Neural cell (in vitro differentiated cells): ENCODE data around the gene UCP1. TPM values are rescaled to one million over a fixed set of nuclear protein-coding genes. Genes with fewer than 3 reads are reported as not detected.

Experiments
- H2AFZ ChIP-seq: fragments of 200-600, 300-800 bp; sonication (generic), shearing (Covaris generic); 2 replicates; pipeline ENCODE4 v1.6.0; 2014; ENCODE audit warnings: low read depth, mild to moderate bottlenecking, antibody characterized with exemption, low read length, moderate library complexity
- H3F3A ChIP-seq: fragments of 200-600 bp; shearing (Covaris generic); 2 replicates; pipeline ENCODE4 v1.6.1; 2016; ENCODE audit warnings: mild to moderate bottlenecking, moderate library complexity, mixed read lengths, antibody characterized with exemption, low read length; ENCODE audit not compliant: insufficient read depth, poor library complexity, severe bottlenecking
- H3K27ac ChIP-seq: fragments of 200-600, 300-800 bp; sonication (generic), shearing (Covaris generic); 2 replicates; pipeline ENCODE4 v1.5.1; 2014; ENCODE audit warnings: mild to moderate bottlenecking, low read length, moderate library complexity
- H3K27me3 ChIP-seq: fragments of 300-800, 200-600 bp; sonication (generic), shearing (Covaris generic); 2 replicates; pipeline ENCODE4 v1.6.0; 2014; ENCODE audit warnings: mild to moderate bottlenecking, low read depth, low read length, moderate library complexity; ENCODE audit not compliant: insufficient read depth
- H3K36me3 ChIP-seq: fragments of 300-800, 200-600 bp; sonication (generic), shearing (Covaris generic); 2 replicates; pipeline ENCODE4 v1.5.1; 2014; ENCODE audit warnings: mild to moderate bottlenecking, antibody characterized with exemption, low read length, moderate library complexity; ENCODE audit not compliant: insufficient read depth
- H3K4me2 ChIP-seq: fragments of 300-800, 200-600 bp; sonication (generic), shearing (Covaris generic); 2 replicates; pipeline ENCODE4 v1.6.0; 2014; ENCODE audit warnings: mild to moderate bottlenecking, low read length
- H3K4me3 ChIP-seq: fragments of 300-800, 200-600 bp; sonication (generic), shearing (Covaris generic); 2 replicates; pipeline ENCODE4 v1.5.1; 2014; ENCODE audit warnings: mild to moderate bottlenecking, low read length, moderate library complexity
- H3K79me2 ChIP-seq: fragments of 200-600 bp; shearing (Covaris generic); replicated peaks from 2 replicates; pipeline ENCODE4 v1.6.0; 2014; ENCODE audit warnings: mild to moderate bottlenecking, low read length, moderate library complexity; ENCODE audit not compliant: insufficient read depth
- H3K9ac ChIP-seq: fragments of 300-800, 200-600 bp; sonication (generic), shearing (Covaris generic); 2 replicates; pipeline ENCODE4 v1.6.1; 2016; ENCODE audit warnings: mild to moderate bottlenecking, low read length, mixed read lengths
- H3K9me2 ChIP-seq: fragments of 200-600 bp; shearing (Covaris generic); 2 replicates; pipeline ENCODE4 v1.6.1; 2016; ENCODE audit warnings: mild to moderate bottlenecking, low read length, mixed read lengths; ENCODE audit not compliant: insufficient read depth
- H3K9me3 ChIP-seq: fragments of 200-600, 300-800 bp; sonication (generic), shearing (Covaris generic); 2 replicates; pipeline ENCODE4 v1.6.1; 2016; ENCODE audit warnings: mild to moderate bottlenecking, mixed run types, low read length, moderate library complexity, mixed read lengths
- H4K20me1 ChIP-seq: fragments of 200-600 bp; shearing (Covaris generic); 2 replicates; pipeline ENCODE4 v1.6.1; 2016; ENCODE audit warnings: mild to moderate bottlenecking, mixed run types; ENCODE audit not compliant: insufficient read depth
- EP300 ChIP-seq: fragments of 450-650 bp; conservative IDR thresholded peaks from 2 replicates; pipeline ENCODE4 v1.6.1; 2014; ENCODE audit warnings: antibody characterized with exemption, mild to moderate bottlenecking, moderate library complexity; ENCODE audit not compliant: poor library complexity, severe bottlenecking
- EZH2 ChIP-seq: fragments of 200-600, 300-800 bp; shearing (Covaris generic), sonication (generic); IDR thresholded peaks from 2 replicates; pipeline ENCODE4 v1.6.1; 2014; ENCODE audit warnings: antibody characterized with exemption, low read length, borderline replicate concordance, mild to moderate bottlenecking; ENCODE audit not compliant: insufficient read depth, poor library complexity, severe bottlenecking
- MXI1 ChIP-seq: fragments of 450-650 bp; conservative IDR thresholded peaks from 2 replicates; pipeline ENCODE4 v1.6.1; 2014; ENCODE audit warnings: antibody characterized with exemption, mild to moderate bottlenecking; ENCODE audit not compliant: poor library complexity, severe bottlenecking
- POLR2AphosphoS5 ChIP-seq: IDR thresholded peaks from 2 replicates; pipeline ENCODE4 v1.6.1; 2012
- RAD21 ChIP-seq: fragments of 450-650 bp; conservative IDR thresholded peaks from 2 replicates; pipeline ENCODE4 v1.6.1; 2014; ENCODE audit warnings: antibody characterized with exemption, mild to moderate bottlenecking, moderate library complexity
- SMC3 ChIP-seq: fragments of 450-650 bp; conservative IDR thresholded peaks from 2 replicates; pipeline ENCODE4 v1.6.1; 2014; ENCODE audit warnings: antibody characterized with exemption, mild to moderate bottlenecking, moderate library complexity; ENCODE audit not compliant: poor library complexity
- TAF1 ChIP-seq: IDR thresholded peaks from 2 replicates; pipeline ENCODE4 v1.6.1; 2012; ENCODE audit warnings: low read depth
- polyA plus RNA-seq: library from polyadenylated mRNA; depleted of rRNA; stranded (reverse); fragments of >200 nt; gene quantifications from 2 replicates; pipeline ENCODE4 v1.2.3, GENCODE V29; 2014
- TF ChIP-seq, protein P1 (sequence below): IDR thresholded peaks from 2 replicates; pipeline ENCODE4 v1.6.1; 2012; ENCODE audit warnings: borderline replicate concordance
- TF ChIP-seq, protein P2 (sequence below): fragments of 450-650 bp; IDR thresholded peaks from 2 replicates; pipeline ENCODE4 v1.5.1; 2014; ENCODE audit warnings: antibody characterized with exemption, mild to moderate bottlenecking, moderate library complexity; ENCODE audit not compliant: poor library complexity, severe bottlenecking

Gene UCP1
- polyA plus RNA-seq, 1 donor from 2014 or later, result not detected

DNA sequence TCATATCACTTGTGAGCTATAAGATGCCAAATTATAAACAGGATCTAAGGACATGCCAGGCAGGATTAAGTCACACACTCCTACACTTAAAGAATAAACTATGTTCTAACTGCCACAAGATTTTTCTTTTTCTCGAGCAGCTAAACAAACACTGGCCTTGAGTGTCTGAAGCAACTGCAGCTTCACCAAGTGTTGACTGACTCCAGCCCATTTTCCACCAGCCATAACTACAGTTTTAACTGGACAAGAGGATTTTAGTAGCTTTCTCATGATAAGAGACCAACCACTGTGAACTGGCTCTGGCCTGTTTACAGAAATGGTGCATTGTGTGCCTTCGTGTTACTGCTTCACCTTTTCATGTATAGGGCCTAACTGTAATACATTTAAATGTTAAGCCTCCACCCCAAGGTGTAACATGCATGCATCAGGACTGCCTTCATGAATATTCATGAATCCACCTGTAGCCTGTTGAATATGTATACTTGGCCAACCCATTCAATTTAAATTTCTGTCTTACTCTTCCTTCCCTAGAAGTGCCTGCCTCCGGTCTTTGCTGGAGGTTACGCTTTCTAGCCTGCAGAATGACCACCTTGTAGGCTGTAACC lies 10.8 kb downstream of the UCP1 start:
- Histone ChIP-seq H3K27me3 (no peaks in the 10 kb centered on the region), H3K27ac (no peak overlapping the region), H3F3A (no peaks in the 10 kb centered on the region), H3K79me2 (no peaks in the 10 kb centered on the region), H3K4me2 (no peak overlapping the region), H3K4me3 (no peak overlapping the region), H3K36me3 (no peaks in the 10 kb centered on the region), H3K9ac (no peak overlapping the region), H4K20me1 (no peaks in the 10 kb centered on the region), H3K9me2 (no peaks in the 10 kb centered on the region), H2AFZ (no peak overlapping the region), H3K9me3 (no peaks in the 10 kb centered on the region)
- TF ChIP-seq, protein P1, sequence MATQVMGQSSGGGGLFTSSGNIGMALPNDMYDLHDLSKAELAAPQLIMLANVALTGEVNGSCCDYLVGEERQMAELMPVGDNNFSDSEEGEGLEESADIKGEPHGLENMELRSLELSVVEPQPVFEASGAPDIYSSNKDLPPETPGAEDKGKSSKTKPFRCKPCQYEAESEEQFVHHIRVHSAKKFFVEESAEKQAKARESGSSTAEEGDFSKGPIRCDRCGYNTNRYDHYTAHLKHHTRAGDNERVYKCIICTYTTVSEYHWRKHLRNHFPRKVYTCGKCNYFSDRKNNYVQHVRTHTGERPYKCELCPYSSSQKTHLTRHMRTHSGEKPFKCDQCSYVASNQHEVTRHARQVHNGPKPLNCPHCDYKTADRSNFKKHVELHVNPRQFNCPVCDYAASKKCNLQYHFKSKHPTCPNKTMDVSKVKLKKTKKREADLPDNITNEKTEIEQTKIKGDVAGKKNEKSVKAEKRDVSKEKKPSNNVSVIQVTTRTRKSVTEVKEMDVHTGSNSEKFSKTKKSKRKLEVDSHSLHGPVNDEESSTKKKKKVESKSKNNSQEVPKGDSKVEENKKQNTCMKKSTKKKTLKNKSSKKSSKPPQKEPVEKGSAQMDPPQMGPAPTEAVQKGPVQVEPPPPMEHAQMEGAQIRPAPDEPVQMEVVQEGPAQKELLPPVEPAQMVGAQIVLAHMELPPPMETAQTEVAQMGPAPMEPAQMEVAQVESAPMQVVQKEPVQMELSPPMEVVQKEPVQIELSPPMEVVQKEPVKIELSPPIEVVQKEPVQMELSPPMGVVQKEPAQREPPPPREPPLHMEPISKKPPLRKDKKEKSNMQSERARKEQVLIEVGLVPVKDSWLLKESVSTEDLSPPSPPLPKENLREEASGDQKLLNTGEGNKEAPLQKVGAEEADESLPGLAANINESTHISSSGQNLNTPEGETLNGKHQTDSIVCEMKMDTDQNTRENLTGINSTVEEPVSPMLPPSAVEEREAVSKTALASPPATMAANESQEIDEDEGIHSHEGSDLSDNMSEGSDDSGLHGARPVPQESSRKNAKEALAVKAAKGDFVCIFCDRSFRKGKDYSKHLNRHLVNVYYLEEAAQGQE, result no peak
- TF ChIP-seq EZH2 (no peak), SMC3 (no peak), MXI1 (no peak), POLR2AphosphoS5 (no peak), TAF1 (no peak), RAD21 (no peak), EP300 (no peak)
- TF ChIP-seq, protein P2, sequence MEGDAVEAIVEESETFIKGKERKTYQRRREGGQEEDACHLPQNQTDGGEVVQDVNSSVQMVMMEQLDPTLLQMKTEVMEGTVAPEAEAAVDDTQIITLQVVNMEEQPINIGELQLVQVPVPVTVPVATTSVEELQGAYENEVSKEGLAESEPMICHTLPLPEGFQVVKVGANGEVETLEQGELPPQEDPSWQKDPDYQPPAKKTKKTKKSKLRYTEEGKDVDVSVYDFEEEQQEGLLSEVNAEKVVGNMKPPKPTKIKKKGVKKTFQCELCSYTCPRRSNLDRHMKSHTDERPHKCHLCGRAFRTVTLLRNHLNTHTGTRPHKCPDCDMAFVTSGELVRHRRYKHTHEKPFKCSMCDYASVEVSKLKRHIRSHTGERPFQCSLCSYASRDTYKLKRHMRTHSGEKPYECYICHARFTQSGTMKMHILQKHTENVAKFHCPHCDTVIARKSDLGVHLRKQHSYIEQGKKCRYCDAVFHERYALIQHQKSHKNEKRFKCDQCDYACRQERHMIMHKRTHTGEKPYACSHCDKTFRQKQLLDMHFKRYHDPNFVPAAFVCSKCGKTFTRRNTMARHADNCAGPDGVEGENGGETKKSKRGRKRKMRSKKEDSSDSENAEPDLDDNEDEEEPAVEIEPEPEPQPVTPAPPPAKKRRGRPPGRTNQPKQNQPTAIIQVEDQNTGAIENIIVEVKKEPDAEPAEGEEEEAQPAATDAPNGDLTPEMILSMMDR, result no peak

DNA sequence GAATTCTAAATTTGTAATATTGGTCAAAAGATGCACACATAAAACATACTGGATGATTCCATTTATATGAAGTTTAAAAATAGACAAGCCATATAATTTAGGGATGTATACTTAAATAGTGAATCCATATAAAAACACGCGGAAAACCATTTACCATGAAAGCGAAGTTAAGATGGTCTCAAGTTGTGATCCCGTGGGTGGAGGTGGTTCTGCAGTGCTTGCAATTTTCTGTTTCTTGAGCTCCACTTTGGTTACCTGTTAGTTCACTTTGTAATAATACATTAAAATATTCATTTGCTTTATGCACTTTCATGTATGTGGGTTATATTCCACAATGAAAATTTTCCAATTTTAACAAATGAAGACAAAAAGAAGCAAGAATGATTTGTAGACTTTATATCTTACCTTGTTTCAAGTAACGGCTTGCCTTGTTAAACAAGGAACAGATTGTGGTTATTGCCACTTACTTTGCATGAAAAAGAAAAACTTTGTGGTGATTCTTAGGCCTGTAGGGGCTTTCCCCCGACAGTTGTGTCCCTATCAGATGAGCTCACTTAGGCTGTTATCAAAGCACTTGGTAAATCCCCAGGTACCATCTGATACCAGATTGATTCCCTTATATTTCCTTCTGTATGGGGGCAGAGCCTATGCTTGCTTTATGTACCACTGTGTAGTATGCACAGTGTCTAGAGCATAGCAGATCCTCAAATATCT lies 12.2 kb downstream of the UCP1 start:
- no peaks in the 10 kb centered on the region for H3K36me3 ChIP-seq
- H3K27ac ChIP-seq, result no peak overlapping the region
- H3F3A ChIP-seq, result no peaks in the 10 kb centered on the region
- H3K79me2 ChIP-seq, result no peaks in the 10 kb centered on the region
- TF ChIP-seq EZH2, result no peak
- TF ChIP-seq RAD21, result no peak
- TF ChIP-seq, protein P2, result no peak
- no peak for TF ChIP-seq SMC3
- TF ChIP-seq TAF1, result no peak
- no peak for TF ChIP-seq EP300
- TF ChIP-seq MXI1, result no peak
- no peak for TF ChIP-seq POLR2AphosphoS5
- TF ChIP-seq, protein P1, result no peak
- H4K20me1 ChIP-seq, result no peaks in the 10 kb centered on the region
- no peaks in the 10 kb centered on the region for H3K9me3 ChIP-seq
- H3K27me3 ChIP-seq, result no peaks in the 10 kb centered on the region
- no peaks in the 10 kb centered on the region for H3K9me2 ChIP-seq
- no peak overlapping the region for H3K4me3 ChIP-seq
- H3K4me2 ChIP-seq, result no peak overlapping the region
- H3K9ac ChIP-seq, result no peak overlapping the region
- H2AFZ ChIP-seq, result no peak overlapping the region
